Fibroblast of mammary gland (primary cell): Measurements from ENCODE around the gene OR8A1.

Experiments
- DNase-seq: peaks from one replicate; pipeline ENCODE4 v3.0.0-alpha.2; 2010; ENCODE audit warnings: low read depth
- H3K4me3 ChIP-seq: 2 replicates; pipeline ENCODE4 v1.5.1; 2011; ENCODE audit warnings: low read depth, mild to moderate bottlenecking, low read length, moderate library complexity; ENCODE audit not compliant: control insufficient read depth
- CTCF ChIP-seq: conservative IDR thresholded peaks from 2 replicates; pipeline ENCODE4 v1.5.1; 2011; ENCODE audit warnings: low read depth, low read length, inconsistent platforms; ENCODE audit not compliant: control insufficient read depth, insufficient read depth

The OR8A1 gene

GRCh38 chr11:124541204-124541603, 28.6 kb upstream of the OR8A1 start:
- TF ChIP-seq CTCF = no peak
- no peak for DNase-seq
- H3K4me3 ChIP-seq = no peak overlapping the region

- no peak for TF ChIP-seq CTCF
- H3K4me3 ChIP-seq = no peak overlapping the region
- no peak for DNase-seq
These were observed 26.7 kb upstream of the OR8A1 start for GRCh38 chr11:124543145-124543544.

GRCh38 chr11:124543554-124543953, 26.2 kb upstream of the OR8A1 start, which contains the start of gene OR8B12:
OR8B12 (minus strand) TSS chr11:124543654; CDS start chr11:124543654, 0 bp downstream.
- no peak for TF ChIP-seq CTCF
- no peak for DNase-seq
- no peak within 1 kb of the TSS for H3K4me3 ChIP-seq

- no peak overlapping the region for H3K4me3 ChIP-seq
- no peak for DNase-seq
- TF ChIP-seq CTCF = no peak
These were observed 18.6 kb upstream of the OR8A1 start for GRCh38 chr11:124551189-124551588.

- TF ChIP-seq CTCF = no peak
- no peak overlapping the region for H3K4me3 ChIP-seq
- no peak for DNase-seq
These were observed 17.8 kb upstream of the OR8A1 start for GRCh38 chr11:124551987-124552386.

- DNase-seq = no peak
- H3K4me3 ChIP-seq = no peak overlapping the region
- TF ChIP-seq CTCF = no peak
These were observed 13.0 kb upstream of the OR8A1 start for GRCh38 chr11:124556828-124557227.

GRCh38 chr11:124570160-124570559, 363 bp downstream of the OR8A1 start:
- no peak for TF ChIP-seq CTCF
- no peak for DNase-seq
- H3K4me3 ChIP-seq = no peak overlapping the region
